H1 (cell line): ENCODE results near the gene ENTPD1. TPM values are rescaled to one million over a fixed set of nuclear protein-coding genes. Genes with fewer than 3 reads are reported as not detected.

Experiments used
- CTCF ChIA-PET: fragments of 300-600 bp; sonication (Branson Sonifier 250); formaldehyde crosslinking; loops from one replicate; lab custom pipeline; 2021; ENCODE audit not compliant: partially characterized antibody; lab: Charles Lee
- POLR2A ChIA-PET: fragments of 300-600 bp; sonication (Branson Sonifier 250); formaldehyde crosslinking; loops from one replicate; lab custom pipeline; 2021; ENCODE audit warnings: inconsistent platforms; ENCODE audit not compliant: partially characterized antibody; lab: Charles Lee
- DNase-seq, 2 experiments: peaks; one replicate each; pipeline versions ENCODE4 v3.0.0 to v3.0.0-alpha.2; 2010 to 2022; ENCODE audit warnings: low spot score in 2 of 2, low read depth in 1 of 2, mixed read lengths in 1 of 2
- FAIRE-seq: peaks from 2 replicates; lab custom pipeline; 2011; peaks lifted over from hg19 to GRCh38; lab: Jason Lieb, UNC
- H2AFZ ChIP-seq: 2 replicates; pipeline ENCODE4 v1.8.1; 2012; ENCODE audit warnings: low read length, inconsistent platforms
- H2AK5ac ChIP-seq: 2 replicates; pipeline ENCODE4 v1.6.1; 2013; ENCODE audit warnings: low read depth, low read length
- H2BK120ac ChIP-seq: replicated peaks from 2 replicates; pipeline ENCODE3; 2013; ENCODE audit warnings: low read depth, low read length, inconsistent platforms
- H2BK12ac ChIP-seq: 2 replicates; pipeline ENCODE4 v1.6.1; 2013; ENCODE audit warnings: low read depth, low read length
- H2BK15ac ChIP-seq: 2 replicates; pipeline ENCODE4 v1.6.1; 2013; ENCODE audit warnings: low read length
- H2BK20ac ChIP-seq: 2 replicates; pipeline ENCODE4 v1.6.1; 2013; ENCODE audit warnings: low read length
- H2BK5ac ChIP-seq: 2 replicates; pipeline ENCODE4 v1.6.1; 2013; ENCODE audit warnings: low read depth, low read length
- H3K14ac ChIP-seq: 2 replicates; pipeline ENCODE4 v1.6.1; 2013; ENCODE audit warnings: inconsistent platforms; ENCODE audit not compliant: insufficient read length
- H3K18ac ChIP-seq: 2 replicates; pipeline ENCODE4 v1.6.1; 2013; ENCODE audit warnings: low read length; ENCODE audit errors: extremely low read depth
- H3K23ac ChIP-seq: 2 replicates; pipeline ENCODE4 v1.6.1; 2013; ENCODE audit warnings: inconsistent platforms; ENCODE audit not compliant: insufficient read length
- H3K23me2 ChIP-seq: 2 replicates; pipeline ENCODE4 v1.6.1; 2013; ENCODE audit warnings: low read depth, low read length
- H3K27ac ChIP-seq: 2 replicates; pipeline ENCODE4 v1.6.1; 2011; ENCODE audit warnings: low read depth, low read length, inconsistent platforms
- H3K27me3 ChIP-seq, 4 experiments: replicated peaks in 1 of 4; 1 replicate in 1 of 4; 2 replicates in 3 of 4; pipeline versions ENCODE4 v1.6.1 to v1.8.1; 2011 to 2013; ENCODE audit warnings: low read length in 3 of 4, mild to moderate bottlenecking in 3 of 4, inconsistent platforms in 2 of 4, mixed read lengths in 2 of 4, moderate library complexity in 1 of 4; ENCODE audit not compliant: control insufficient read depth in 3 of 4, insufficient read depth in 3 of 4; ENCODE audit errors: extremely low read depth in 1 of 4
- H3K36me3 ChIP-seq, 4 experiments: 2 replicates each; pipeline versions ENCODE4 v1.6.1 to v1.8.1; 2011 to 2013; ENCODE audit warnings: mild to moderate bottlenecking in 4 of 4, low read length in 3 of 4, moderate library complexity in 2 of 4, control low read depth in 1 of 4, inconsistent platforms in 1 of 4; ENCODE audit not compliant: insufficient read depth in 4 of 4, control insufficient read depth in 2 of 4
- H3K4ac ChIP-seq: replicated peaks from 2 replicates; pipeline ENCODE3; 2013; ENCODE audit warnings: low read length, low read depth, mixed read lengths, inconsistent platforms; ENCODE audit not compliant: insufficient read length
- H3K4me1 ChIP-seq, 4 experiments: replicated peaks in 1 of 4; 1 replicate in 1 of 4; 2 replicates in 3 of 4; pipeline versions ENCODE4 v1.6.1 to v1.8.1; 2011 to 2013; ENCODE audit warnings: low read length in 3 of 4, inconsistent platforms in 2 of 4, mixed read lengths in 1 of 4; ENCODE audit not compliant: insufficient read depth in 4 of 4, control insufficient read depth in 3 of 4
- H3K4me2 ChIP-seq, 2 experiments: 2 replicates each; pipeline versions ENCODE4 v1.6.1 to v1.8.1; 2011 to 2013; ENCODE audit warnings: low read depth in 2 of 2, low read length in 2 of 2, control low read depth in 1 of 2, inconsistent platforms in 1 of 2, mild to moderate bottlenecking in 1 of 2; ENCODE audit not compliant: insufficient read depth in 1 of 2
- H3K4me3 ChIP-seq, 4 experiments: fragments of 200-600, 300-600 bp in 1 of 4; sonication (generic), shearing (Covaris generic), sonication (Bioruptor Twin) in 1 of 4; 2 replicates each; pipeline versions ENCODE4 v1.5.1 to v1.8.1; 2011 to 2016; ENCODE audit warnings: low read length in 4 of 4, low read depth in 3 of 4, control low read depth in 2 of 4, inconsistent platforms in 2 of 4, mild to moderate bottlenecking in 2 of 4, mixed read lengths in 1 of 4, moderate library complexity in 1 of 4; ENCODE audit not compliant: insufficient read depth in 2 of 4; ENCODE audit errors: extremely low read depth in 1 of 4
- H3K56ac ChIP-seq: replicated peaks from 2 replicates; pipeline ENCODE3; 2013; ENCODE audit warnings: low read depth, mild to moderate bottlenecking, mixed read lengths, low read length, inconsistent platforms; ENCODE audit not compliant: insufficient read length
- H3K79me1 ChIP-seq: 2 replicates; pipeline ENCODE4 v1.6.1; 2013; ENCODE audit warnings: low read depth, low read length, control low read depth
- H3K79me2 ChIP-seq, 2 experiments: 2 replicates each; pipeline versions ENCODE4 v1.6.1 to v1.8.1; 2012 to 2013; ENCODE audit warnings: low read length in 2 of 2, mild to moderate bottlenecking in 2 of 2, inconsistent platforms in 1 of 2; ENCODE audit not compliant: insufficient read depth in 2 of 2, control insufficient read depth in 1 of 2
- H3K9ac ChIP-seq, 4 experiments: replicated peaks in 1 of 4; 1 replicate in 1 of 4; 2 replicates in 3 of 4; pipeline versions ENCODE4 v1.6.1 to v1.8.1; 2011 to 2013; ENCODE audit warnings: low read depth in 3 of 4, low read length in 3 of 4, control low read depth in 2 of 4, mild to moderate bottlenecking in 2 of 4, moderate library complexity in 2 of 4, inconsistent platforms in 1 of 4; ENCODE audit errors: extremely low read depth in 1 of 4
- H3K9me3 ChIP-seq, 2 experiments: 2 replicates each; pipeline versions ENCODE4 v1.6.1 to v1.8.1; 2012 to 2013; ENCODE audit warnings: mild to moderate bottlenecking in 2 of 2, moderate library complexity in 2 of 2, control low read depth in 1 of 2, inconsistent platforms in 1 of 2, low read depth in 1 of 2, low read length in 1 of 2, mixed read lengths in 1 of 2; ENCODE audit not compliant: insufficient read depth in 2 of 2
- H4K20me1 ChIP-seq, 2 experiments: replicated peaks in 1 of 2; 2 replicates each; pipeline versions ENCODE3 to v1.8.1; 2011 to 2013; ENCODE audit warnings: inconsistent platforms in 2 of 2, low read length in 2 of 2, mild to moderate bottlenecking in 1 of 2; ENCODE audit not compliant: insufficient read depth in 2 of 2, control insufficient read depth in 1 of 2
- H4K5ac ChIP-seq: 2 replicates; pipeline ENCODE4 v1.6.1; 2013; ENCODE audit warnings: low read length, low read depth, mixed read lengths, inconsistent platforms; ENCODE audit not compliant: insufficient read length
- H4K8ac ChIP-seq: 2 replicates; pipeline ENCODE4 v1.8.0; 2013; ENCODE audit warnings: mild to moderate bottlenecking, moderate library complexity, low read length, inconsistent platforms; ENCODE audit not compliant: insufficient read depth; ENCODE audit errors: extremely low read depth
- H4K91ac ChIP-seq: replicated peaks from 2 replicates; pipeline ENCODE3; 2013; ENCODE audit warnings: low read length, mixed read lengths, inconsistent platforms; ENCODE audit not compliant: insufficient read length
- ASH2L ChIP-seq: fragments of 200-600, 300-600 bp; sonication (generic); IDR thresholded peaks from one replicate; pipeline ENCODE4 v1.7.1; 2017; ENCODE audit warnings: low read length
- BACH1 ChIP-seq: IDR thresholded peaks from 2 replicates; pipeline ENCODE4 v1.6.1; 2012; ENCODE audit warnings: low read length, improper control_type of control experiment
- CREB1 ChIP-seq: IDR thresholded peaks from 2 replicates; pipeline ENCODE4 v1.6.1; 2012; ENCODE audit warnings: inconsistent platforms
- GABPA ChIP-seq: IDR thresholded peaks from 2 replicates; pipeline ENCODE4 v1.6.1; 2011; ENCODE audit warnings: mild to moderate bottlenecking, low read length, moderate library complexity, borderline replicate concordance; ENCODE audit not compliant: insufficient read depth
- POLR2AphosphoS5 ChIP-seq: IDR thresholded peaks from 2 replicates; pipeline ENCODE4 v1.6.1; 2011; ENCODE audit warnings: low read depth, low read length
- RNF2 ChIP-seq: fragments of 200-900, 300-1000 bp; sonication (generic); IDR thresholded peaks from 2 replicates; pipeline ENCODE4 v1.7.1; 2016; ENCODE audit warnings: borderline replicate concordance, low read depth, mild to moderate bottlenecking, antibody characterized with exemption, low read length; ENCODE audit not compliant: poor library complexity, severe bottlenecking; ENCODE audit errors: missing control alignments
- SIN3A ChIP-seq, 2 experiments: IDR thresholded peaks in 1 of 2; conservative IDR thresholded peaks in 1 of 2; 2 replicates each; pipeline ENCODE4 v1.6.1; 2011 to 2012; ENCODE audit warnings: low read length in 2 of 2, improper control_type of control experiment in 1 of 2, low read depth in 1 of 2, mild to moderate bottlenecking in 1 of 2
- WGBS, 2 experiments: shearing (Covaris generic) in 1 of 2; methylation state at CpG; one replicate each; pipeline versions ENCODE4 v1.1.6 to v1.1.7; 2013 to 2015; ENCODE audit warnings: low lambda C conversion rate in 2 of 2, mixed read lengths in 2 of 2, inconsistent platforms in 1 of 2, low coverage in 1 of 2, missing lambda C conversion rate in 1 of 2; ENCODE audit not compliant: insufficient replicate concordance in 2 of 2, insufficient coverage in 1 of 2, insufficient read length in 1 of 2; ENCODE audit errors: extremely low coverage in 1 of 2, missing lambda C conversion rate in 1 of 2; 5-methylcytosine and 5-hydroxymethylcytosine counted together
- polyA plus RNA-seq, 7 experiments: library from polyadenylated mRNA; depleted of rRNA in 3 of 7; stranded (reverse) in 5 of 7; unstranded in 2 of 7; fragments of >200 nt in 5 of 7; fragments of 200-250 nt in 2 of 7; gene quantifications; 1 replicate in 5 of 7; 2 replicates in 1 of 7; 4 replicates in 1 of 7; pipeline versions ENCODE4 v1.2.1 to v1.2.3, GENCODE V29; 2011 to 2013; ENCODE audit warnings: missing spikeins in 2 of 7, mixed read lengths in 2 of 7
- total RNA-seq: library from RNA; stranded (reverse); fragmentation: NEBNext Ultra II Directional; extraction: Animal tissue kit (Norgen Biotek cat#: 25700); gene quantifications from 2 replicates; pipeline ENCODE4 v1.2.1, GENCODE V29; 2021
- TF ChIP-seq, protein P1 (sequence below): IDR thresholded peaks from 2 replicates; pipeline ENCODE4 v1.6.1; 2012; ENCODE audit warnings: inconsistent platforms
- TF ChIP-seq, protein P2 (sequence below): IDR thresholded peaks from 2 replicates; pipeline ENCODE4 v1.6.1; 2011; ENCODE audit warnings: low read depth, mild to moderate bottlenecking, low read length; ENCODE audit not compliant: insufficient read depth

The ENTPD1 gene
- total and polyA plus RNA-seq, 2 of the 8 experiments (the other 6 are each of a cell fraction or from before 2014, with no cell fraction given), result 2.2 to 2.5 TPM

DNA sequence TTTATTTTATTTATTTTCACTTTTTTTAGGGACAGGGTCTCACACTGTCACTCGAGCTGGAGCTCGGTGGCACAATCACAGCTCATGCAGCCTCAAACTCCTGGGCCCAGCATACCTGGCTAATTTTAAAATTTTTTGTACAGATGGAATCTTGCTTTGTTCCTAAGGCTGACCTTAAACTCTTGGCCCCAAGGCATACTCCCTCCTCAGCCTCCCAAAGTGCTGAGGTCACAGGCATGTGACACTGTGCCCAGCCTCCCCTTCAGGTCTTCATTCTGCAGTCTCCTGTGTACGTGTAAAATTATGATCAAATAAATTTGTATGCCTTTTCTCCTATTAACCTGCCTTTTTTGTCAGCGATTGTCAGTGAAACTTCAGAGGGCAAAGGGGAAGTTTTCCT, 44.5 kb upstream of the ENTPD1 start:
- Histone ChIP-seq H3K18ac (no peak overlapping the region), H3K36me3 (no peaks in the 10 kb centered on the region), H4K8ac (no peak overlapping the region), H2BK120ac (no peak overlapping the region), H2AFZ (no peak overlapping the region), H4K91ac (no peak overlapping the region), H3K79me2 (no peaks in the 10 kb centered on the region), H3K9me3 (peaks cover 0 to 1% of the 10 kb centered on the region in 2 experiments; a peak in 2 of 4 replicates), H2BK15ac (no peak overlapping the region), H3K4me2 (no peak overlapping the region), H3K79me1 (no peaks in the 10 kb centered on the region), H2AK5ac (no peak overlapping the region), H2BK20ac (no peak overlapping the region), H3K4me3 (no peak overlapping the region), H2BK12ac (no peak overlapping the region), H3K27ac (no peak overlapping the region), H4K20me1 (no peaks in the 10 kb centered on the region), H3K4ac (no peak overlapping the region), H3K56ac (no peak overlapping the region), H3K23ac (no peak overlapping the region), H3K9ac (no peak overlapping the region), H4K5ac (no peak overlapping the region), H3K27me3 (no peaks in the 10 kb centered on the region), H3K4me1 (no peaks in the 10 kb centered on the region), H3K23me2 (no peaks in the 10 kb centered on the region), H3K14ac (no peak overlapping the region), H2BK5ac (no peak overlapping the region)
- POLR2A ChIA-PET, result no interaction called here
- 94% methylated on average over 4 of the region's 4 CpGs; no CpG with 5 or more reads in 1 of the 2 experiments for WGBS, 2 experiments
- FAIRE-seq, result no peak
- TF ChIP-seq ASH2L, result no peak
- no peak for TF ChIP-seq GABPA
- TF ChIP-seq, protein P1, sequence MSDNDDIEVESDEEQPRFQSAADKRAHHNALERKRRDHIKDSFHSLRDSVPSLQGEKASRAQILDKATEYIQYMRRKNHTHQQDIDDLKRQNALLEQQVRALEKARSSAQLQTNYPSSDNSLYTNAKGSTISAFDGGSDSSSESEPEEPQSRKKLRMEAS, result no peak
- TF ChIP-seq, protein P2, sequence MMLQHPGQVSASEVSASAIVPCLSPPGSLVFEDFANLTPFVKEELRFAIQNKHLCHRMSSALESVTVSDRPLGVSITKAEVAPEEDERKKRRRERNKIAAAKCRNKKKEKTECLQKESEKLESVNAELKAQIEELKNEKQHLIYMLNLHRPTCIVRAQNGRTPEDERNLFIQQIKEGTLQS, result no peak
- TF ChIP-seq CREB1, result no peak
- no peak for TF ChIP-seq SIN3A (conservative IDR thresholded peaks at IDR 0.05 in 1 of 2, IDR thresholded peaks at IDR 0.05 in 1 of 2; ENCODE audit: low read depth in 1 of 2, low read length in 2 of 2)
- no peak for TF ChIP-seq POLR2AphosphoS5
- TF ChIP-seq RNF2, result no peak
- no peak for TF ChIP-seq BACH1
- no peak for DNase-seq
- CTCF ChIA-PET, result interaction anchor here (0.6 to 2.0 kb wide), 2 partner anchors 17 to 435 kb away, joined by 4 to 6 read pairs; partner anchors contain the start of gene TCTN3
